ENCODE results near the gene FAM151B.
"Not testable (repeated sequence)": the region's sequence is repeated elsewhere in the genome, so short reads cannot be mapped to it uniquely, and the experiment has no call there.

Gene FAM151B

GRCh38 chr5:80487829-80488721 is at the start of gene FAM151B:
Gene FAM151B (plus strand): TSS chr5:80488100. CDS start chr5:80488124, 24 bp downstream.
- peak; percentile 70 for FAIRE-seq

- no peak for FAIRE-seq
These were observed 49.2 kb upstream of the FAM151B start for GRCh38 chr5:80438739-80439138.

DNA sequence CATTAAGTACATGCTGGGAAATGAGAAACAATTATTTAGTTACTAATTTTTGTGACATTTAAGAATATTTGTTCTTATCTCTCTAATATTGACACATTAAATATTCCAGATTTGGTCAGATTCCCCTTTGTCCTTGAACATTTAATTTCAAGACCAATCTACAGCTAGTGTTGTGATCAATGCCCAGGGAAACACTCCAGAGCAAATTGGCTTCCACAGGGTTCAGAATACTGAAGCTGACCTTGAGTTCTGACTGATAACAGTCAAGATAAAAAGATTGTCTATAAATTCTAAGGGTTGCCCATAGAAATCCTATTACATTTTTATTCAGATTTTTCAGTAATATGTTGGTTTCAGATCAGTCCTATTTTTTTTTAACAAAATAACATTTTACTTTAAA is 48.7 kb upstream of the FAM151B start:
- peak; percentile 76 for FAIRE-seq

DNA sequence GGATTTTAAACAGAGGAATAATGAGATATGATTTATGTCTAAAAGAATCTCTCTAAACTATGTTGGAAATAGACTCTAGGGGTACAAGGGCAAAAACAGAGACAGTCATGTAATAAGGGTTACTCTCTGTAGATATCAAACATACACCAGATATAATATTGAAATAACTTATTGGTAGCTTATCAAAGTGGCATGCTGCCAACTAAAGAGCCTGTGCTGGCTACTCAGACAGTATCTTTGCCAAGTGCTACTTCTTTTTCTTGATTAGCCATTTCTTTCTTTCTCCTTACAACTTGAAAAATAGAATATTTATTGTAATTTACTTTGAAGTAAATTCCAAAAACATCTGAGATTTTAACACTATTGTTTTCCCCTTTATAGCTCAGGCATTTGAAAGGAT is 45.2 kb upstream of the FAM151B start:
- FAIRE-seq = no peak

- FAIRE-seq = no peak
These were observed 34.5 kb upstream of the FAM151B start for GRCh38 chr5:80453366-80453765.

GRCh38 chr5:80463269-80463668 is 24.6 kb upstream of the FAM151B start:
- FAIRE-seq = no peak

- no peak for FAIRE-seq
These were observed 21.0 kb upstream of the FAM151B start for GRCh38 chr5:80466669-80467485.

- FAIRE-seq = no peak
These were observed 19.8 kb upstream of the FAM151B start for GRCh38 chr5:80468131-80468530.

DNA sequence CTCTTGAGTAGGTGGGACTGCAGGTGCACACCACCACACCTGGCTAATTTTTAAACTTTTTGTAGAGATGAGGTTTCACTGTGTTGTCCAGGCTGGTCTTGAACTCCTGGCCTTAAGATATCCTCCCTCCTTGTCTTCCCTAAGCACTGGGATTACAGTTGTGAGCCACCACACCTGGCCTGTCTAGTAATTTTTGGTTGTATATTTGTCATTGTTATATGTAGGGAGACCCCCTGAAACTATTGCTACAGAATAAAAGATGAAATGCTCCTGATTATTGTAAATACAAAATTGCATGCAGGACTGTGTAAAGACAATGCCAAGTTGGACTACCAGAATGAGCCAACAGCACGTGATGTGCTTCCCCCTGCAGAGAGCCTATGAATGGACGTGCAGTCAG is 17.3 kb upstream of the FAM151B start:
- FAIRE-seq = not testable (repeated sequence)

- FAIRE-seq = no peak
These were observed 13.0 kb upstream of the FAM151B start for GRCh38 chr5:80474929-80475328.

GRCh38 chr5:80479713-80480112 is 8.2 kb upstream of the FAM151B start:
- FAIRE-seq = no peak

- FAIRE-seq = no peak
These were observed 7.5 kb upstream of the FAM151B start for GRCh38 chr5:80480354-80480753.

GRCh38 chr5:80481019-80481893 is 6.6 kb upstream of the FAM151B start:
- FAIRE-seq = peak; percentile 93

- FAIRE-seq = no peak
These were observed 5.3 kb upstream of the FAM151B start for GRCh38 chr5:80482578-80482977.

DNA sequence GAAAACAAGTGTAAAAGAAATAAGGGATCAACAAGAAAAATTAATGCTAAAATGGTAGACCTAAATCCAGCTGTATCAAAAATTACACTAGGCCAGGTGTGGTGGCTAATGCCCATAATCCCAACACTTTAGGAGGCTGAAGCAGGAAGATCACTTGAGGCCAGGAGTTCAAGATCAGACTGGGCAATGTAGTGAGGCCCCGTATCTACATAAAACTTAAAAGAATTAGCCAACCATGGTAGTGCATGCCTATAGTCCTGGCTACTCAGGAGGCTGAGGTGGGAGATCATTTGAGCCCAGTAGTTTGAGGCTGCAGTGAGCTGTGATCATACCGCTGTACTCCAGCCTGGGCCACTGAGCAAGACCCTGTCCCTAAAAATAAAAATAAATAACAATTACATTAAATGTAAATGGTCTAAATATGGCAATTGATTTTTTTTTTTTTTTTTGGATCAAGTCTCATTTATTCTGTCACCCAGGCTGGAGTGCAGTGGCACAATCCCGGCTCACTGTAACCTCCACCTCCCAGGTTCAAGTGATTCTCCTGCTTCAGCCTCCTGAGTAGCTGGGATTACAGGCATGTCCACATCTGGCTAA is 4.2 kb upstream of the FAM151B start:
- FAIRE-seq = no peak

DNA sequence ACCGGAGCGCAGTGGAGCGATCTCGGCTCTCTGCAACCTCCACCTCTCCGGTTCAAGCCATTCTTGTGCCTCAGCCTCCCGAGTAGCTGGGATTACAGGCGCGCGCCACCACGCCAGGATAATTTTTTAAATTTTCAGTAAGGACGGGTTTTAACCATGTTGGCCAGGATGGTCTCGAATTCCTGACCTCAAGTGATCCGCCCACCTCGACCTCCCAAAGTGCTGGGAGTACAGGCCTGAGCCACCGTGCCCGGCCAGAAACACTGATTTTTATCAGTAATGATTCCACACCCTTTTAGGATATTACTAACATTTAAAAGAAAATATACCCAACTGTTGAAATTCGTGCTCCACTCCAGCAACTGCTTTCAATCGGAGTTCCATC is 464 bp upstream of the FAM151B start:
- no peak for FAIRE-seq

DNA sequence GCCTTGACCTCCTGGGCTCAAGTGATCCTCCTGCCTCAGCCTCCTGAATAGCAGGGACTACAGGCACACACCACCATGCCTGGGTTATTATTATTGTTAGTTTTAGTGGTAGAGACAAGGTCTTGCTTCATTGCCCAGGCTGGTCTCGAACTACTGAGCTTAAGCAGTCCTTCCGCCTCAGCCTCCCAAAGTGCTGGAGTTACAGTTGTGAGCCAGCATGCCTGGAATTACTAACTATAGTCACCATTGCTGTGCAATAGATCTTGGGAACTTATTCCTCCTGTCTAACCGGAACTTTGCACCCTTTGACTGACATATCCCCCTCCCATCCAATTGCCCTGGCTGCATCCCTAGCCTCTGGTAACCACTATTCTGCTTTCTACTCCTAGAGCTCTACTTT is 3.4 kb downstream of the FAM151B start:
- no peak for FAIRE-seq

DNA sequence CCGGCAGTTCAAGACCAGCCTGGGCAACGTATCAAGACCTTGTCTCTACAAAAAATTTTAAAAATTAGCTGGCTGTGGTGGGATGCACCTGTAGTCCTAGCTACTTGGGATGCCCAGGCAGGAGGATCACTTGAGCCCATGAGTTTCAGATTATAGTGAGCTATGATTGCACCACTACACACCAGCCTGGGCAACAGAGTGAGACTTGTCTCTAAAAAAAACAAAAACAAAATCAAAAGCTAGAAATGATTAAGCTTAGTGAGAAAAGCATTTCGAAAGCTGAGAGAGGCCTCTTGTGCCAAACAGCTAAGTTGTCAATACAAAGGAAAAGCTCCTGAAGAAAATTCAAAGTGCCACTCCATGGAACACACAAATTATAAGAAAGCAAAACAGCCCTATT is 4.8 kb downstream of the FAM151B start:
- no peak for FAIRE-seq

GRCh38 chr5:80493443-80493842 is 5.5 kb downstream of the FAM151B start:
- not testable (repeated sequence) for FAIRE-seq

GRCh38 chr5:80495891-80496290 is 8.0 kb downstream of the FAM151B start:
- no peak for FAIRE-seq

GRCh38 chr5:80502800-80503199 is 14.9 kb downstream of the FAM151B start:
- peak; percentile 44 for FAIRE-seq

DNA sequence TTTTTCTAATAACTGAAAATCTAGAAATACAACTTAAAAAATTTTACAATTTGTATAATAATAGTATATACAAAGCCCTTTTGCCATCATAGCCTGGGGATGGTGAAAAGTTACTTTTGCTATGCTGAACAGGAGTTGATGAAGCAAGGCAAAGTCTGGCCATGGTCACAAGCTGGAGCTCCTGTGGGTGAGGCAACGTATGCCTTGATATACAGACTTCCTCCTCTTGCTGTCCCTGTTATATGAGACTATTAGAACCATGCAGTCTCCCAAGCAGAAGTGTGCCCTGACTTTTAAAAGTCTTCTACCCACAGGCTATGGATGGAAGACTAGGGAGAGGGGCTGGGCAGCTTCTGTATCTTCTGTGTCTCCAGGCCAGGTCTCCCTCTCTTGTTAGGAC is 15.7 kb downstream of the FAM151B start:
- no peak for FAIRE-seq

GRCh38 chr5:80504833-80505232 is 16.9 kb downstream of the FAM151B start:
- no peak for FAIRE-seq

Data from G401.6 (cell line).